Progenitor cell of endocrine pancreas (in vitro differentiated cells): ENCODE measurements around the gene SRF. TPM values are rescaled to one million over a fixed set of nuclear protein-coding genes. Genes with fewer than 3 reads are reported as not detected.

Source experiments
- DNase-seq: peaks from one replicate; pipeline ENCODE4 v3.0.0; 2021; ENCODE audit warnings: low spot score; ENCODE audit not compliant: unreplicated experiment
- H3K27ac Mint-ChIP-seq: 2 replicates; pipeline ENCODE4 v1.8.0; 2021; ENCODE audit warnings: mild to moderate bottlenecking, moderate library complexity, mixed read lengths
- H3K27me3 Mint-ChIP-seq: 2 replicates; pipeline ENCODE4 v1.8.0; 2021; ENCODE audit warnings: mixed read lengths
- H3K36me3 Mint-ChIP-seq: 2 replicates; pipeline ENCODE4 v1.8.0; 2022; ENCODE audit warnings: mixed read lengths; ENCODE audit not compliant: insufficient read depth
- H3K4me1 Mint-ChIP-seq: 2 replicates; pipeline ENCODE4 v1.8.0; 2021; ENCODE audit warnings: low read depth, mixed read lengths
- H3K4me3 Mint-ChIP-seq: 2 replicates; pipeline ENCODE4 v1.8.0; 2021; ENCODE audit warnings: low read depth, mild to moderate bottlenecking, moderate library complexity, mixed read lengths
- H3K9me3 Mint-ChIP-seq: 2 replicates; pipeline ENCODE4 v1.8.0; 2021; ENCODE audit warnings: low read depth, mixed read lengths
- CTCF ChIP-seq: fragments of 200-600 bp; sonication (generic); IDR thresholded peaks from one replicate; pipeline ENCODE4 v1.5.0; 2021; ENCODE audit warnings: antibody characterized with exemption, mild to moderate bottlenecking; ENCODE audit not compliant: unreplicated experiment
- total RNA-seq: library from RNA; stranded (reverse); gene quantifications from 2 replicates; pipeline ENCODE4 v1.2.1, GENCODE V29; 2021

SRF gene
- total RNA-seq, 1 donor from 2014 or later = 30.3 TPM

- H3K27ac Mint-ChIP-seq = no peak overlapping the region
- peaks cover 17% of the 10 kb centered on the region for H3K4me1 Mint-ChIP-seq
- TF ChIP-seq CTCF = no peak
- no peak overlapping the region for H3K4me3 Mint-ChIP-seq
- no peaks in the 10 kb centered on the region for H3K27me3 Mint-ChIP-seq
- H3K9me3 Mint-ChIP-seq = no peaks in the 10 kb centered on the region
- peaks cover 4% of the 10 kb centered on the region for H3K36me3 Mint-ChIP-seq
- DNase-seq = no peak
These were observed 9.0 kb downstream of the SRF start for GRCh38 chr6:43180058-43180457.

- TF ChIP-seq CTCF = no peak
These were observed 9.9 kb downstream of the SRF start for GRCh38 chr6:43180985-43181384.

GRCh38 chr6:43181621-43181941 is 10.5 kb downstream of the SRF start:
- Mint-ChIP-seq H3K27ac (peak overlapping the region; percentile 79), H3K4me3 (peak overlapping the region; percentile 87), H3K9me3 (no peaks in the 10 kb centered on the region), H3K27me3 (no peaks in the 10 kb centered on the region), H3K4me1 (peaks cover 16% of the 10 kb centered on the region), H3K36me3 (peaks cover 10% of the 10 kb centered on the region)
- DNase-seq = no peak
- TF ChIP-seq CTCF = no peak

More at GRCh38 chr6:43180985-43181384, 9.9 kb downstream of the SRF start:
- H3K4me3 Mint-ChIP-seq = peak overlapping the region; percentile 87
- peaks cover 7% of the 10 kb centered on the region for H3K36me3 Mint-ChIP-seq
- no peaks in the 10 kb centered on the region for H3K27me3 Mint-ChIP-seq
- no peak for DNase-seq
- no peaks in the 10 kb centered on the region for H3K9me3 Mint-ChIP-seq
- H3K4me1 Mint-ChIP-seq = peaks cover 16% of the 10 kb centered on the region
- peak overlapping the region; percentile 79 for H3K27ac Mint-ChIP-seq

GRCh38 chr6:43181942-43182860 is 11.1 kb downstream of the SRF start, which contains the start of gene CUL9:
TSS of gene CUL9 (plus strand) at chr6:43182196. CDS start at chr6:43184311, 2,115 bp downstream.
- H3K27me3 Mint-ChIP-seq = no peaks in the 10 kb centered on the region
- peak; percentile 52 for DNase-seq
- no peaks in the 10 kb centered on the region for H3K9me3 Mint-ChIP-seq
- H3K4me1 Mint-ChIP-seq = peaks cover 16% of the 10 kb centered on the region
- H3K36me3 Mint-ChIP-seq = peaks cover 11% of the 10 kb centered on the region
- TF ChIP-seq CTCF = no peak
- H3K27ac Mint-ChIP-seq = peak within 1 kb of the TSS; percentile 87
- peak within 1 kb of the TSS; percentile 87 for H3K4me3 Mint-ChIP-seq

GRCh38 chr6:43183441-43183840 is 12.4 kb downstream of the SRF start:
- Mint-ChIP-seq H3K4me1 (peaks cover 16% of the 10 kb centered on the region), H3K9me3 (no peaks in the 10 kb centered on the region), H3K27me3 (no peaks in the 10 kb centered on the region), H3K4me3 (peak overlapping the region; percentile 87), H3K36me3 (peaks cover 11% of the 10 kb centered on the region), H3K27ac (no peak overlapping the region)
- DNase-seq = no peak
- no peak for TF ChIP-seq CTCF
